VCaP (cell line): ENCODE results near the gene MYOG.
A peak's percentile ranks its signal among the peaks of the same experiment; 100 is the strongest.

Source experiments
- H3K27ac ChIP-seq: fragments of 450-650 bp; 2 replicates; pipeline ENCODE4 v1.5.1; 2017
- TF ChIP-seq, protein P1 (sequence below): fragments of 450-650 bp; conservative IDR thresholded peaks from 2 replicates; pipeline ENCODE4 v1.5.1; 2017; ENCODE audit warnings: mild to moderate bottlenecking, moderate library complexity

The MYOG gene

DNA sequence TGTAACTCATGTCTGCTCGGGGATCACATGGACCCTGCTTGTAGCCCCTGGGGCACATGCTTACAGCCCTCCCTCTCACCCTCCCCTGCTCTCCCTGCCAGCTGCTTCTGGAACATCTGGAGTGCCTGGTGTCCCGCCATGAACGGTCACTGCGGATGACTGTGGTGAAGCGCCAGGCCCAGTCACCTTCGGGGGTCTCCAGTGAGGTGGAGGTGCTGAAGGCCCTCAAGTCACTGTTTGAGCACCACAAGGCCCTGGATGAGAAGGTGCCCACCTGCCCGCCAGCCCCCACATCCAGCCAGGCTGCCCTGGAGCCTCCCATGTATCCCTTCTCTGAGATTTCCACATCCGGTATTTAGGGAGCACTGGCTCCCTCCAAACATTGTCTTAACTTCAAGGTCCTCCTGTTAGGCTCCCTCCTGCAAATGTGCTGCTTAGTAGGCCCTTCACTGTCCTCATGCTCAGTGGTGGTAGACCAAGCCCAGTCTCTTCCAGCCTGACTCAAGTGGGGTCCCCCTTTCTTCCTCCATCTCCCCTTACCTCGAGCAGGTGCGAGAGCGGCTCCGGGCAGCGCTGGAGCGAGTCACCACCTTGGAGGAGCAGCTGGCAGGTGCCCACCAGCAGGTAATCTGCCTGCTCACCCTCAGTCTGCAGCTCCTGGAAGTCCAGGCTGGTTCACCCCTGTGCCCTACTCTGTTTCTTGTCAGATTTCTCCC lies 41.8 kb downstream of the MYOG start:
- no peak overlapping the region for H3K27ac ChIP-seq
- TF ChIP-seq, protein P1, sequence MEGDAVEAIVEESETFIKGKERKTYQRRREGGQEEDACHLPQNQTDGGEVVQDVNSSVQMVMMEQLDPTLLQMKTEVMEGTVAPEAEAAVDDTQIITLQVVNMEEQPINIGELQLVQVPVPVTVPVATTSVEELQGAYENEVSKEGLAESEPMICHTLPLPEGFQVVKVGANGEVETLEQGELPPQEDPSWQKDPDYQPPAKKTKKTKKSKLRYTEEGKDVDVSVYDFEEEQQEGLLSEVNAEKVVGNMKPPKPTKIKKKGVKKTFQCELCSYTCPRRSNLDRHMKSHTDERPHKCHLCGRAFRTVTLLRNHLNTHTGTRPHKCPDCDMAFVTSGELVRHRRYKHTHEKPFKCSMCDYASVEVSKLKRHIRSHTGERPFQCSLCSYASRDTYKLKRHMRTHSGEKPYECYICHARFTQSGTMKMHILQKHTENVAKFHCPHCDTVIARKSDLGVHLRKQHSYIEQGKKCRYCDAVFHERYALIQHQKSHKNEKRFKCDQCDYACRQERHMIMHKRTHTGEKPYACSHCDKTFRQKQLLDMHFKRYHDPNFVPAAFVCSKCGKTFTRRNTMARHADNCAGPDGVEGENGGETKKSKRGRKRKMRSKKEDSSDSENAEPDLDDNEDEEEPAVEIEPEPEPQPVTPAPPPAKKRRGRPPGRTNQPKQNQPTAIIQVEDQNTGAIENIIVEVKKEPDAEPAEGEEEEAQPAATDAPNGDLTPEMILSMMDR, result no peak

DNA sequence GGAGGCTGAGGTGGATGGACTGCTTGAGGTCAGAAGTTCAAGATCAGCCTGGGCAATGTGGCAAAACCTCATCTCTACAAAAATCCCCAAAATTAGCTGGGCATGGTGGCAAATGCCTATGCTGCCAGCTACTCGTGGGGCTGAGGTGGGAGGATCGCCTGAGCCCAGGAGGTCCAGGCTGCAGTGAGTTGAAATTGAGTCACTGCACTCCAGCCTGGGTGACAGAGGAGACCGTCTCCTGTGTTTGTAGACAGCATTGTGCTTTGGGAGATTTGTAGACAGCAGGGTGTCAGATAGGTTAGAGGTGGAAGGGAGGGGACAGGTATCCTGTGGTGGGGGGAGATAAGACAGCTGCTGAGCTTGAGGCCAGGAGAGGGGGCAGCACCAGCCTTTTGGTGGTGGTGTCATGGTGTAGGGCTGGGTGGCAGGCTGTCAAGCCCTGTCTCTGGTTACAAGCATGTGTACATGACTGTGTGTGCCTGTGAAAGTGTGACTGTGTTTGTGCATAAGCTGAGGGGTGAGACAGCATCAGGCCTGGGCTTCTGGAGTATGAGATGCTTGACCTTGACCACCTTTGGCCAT lies 44.4 kb downstream of the MYOG start:
- H3K27ac ChIP-seq, result no peak overlapping the region
- TF ChIP-seq, protein P1, result no peak

DNA sequence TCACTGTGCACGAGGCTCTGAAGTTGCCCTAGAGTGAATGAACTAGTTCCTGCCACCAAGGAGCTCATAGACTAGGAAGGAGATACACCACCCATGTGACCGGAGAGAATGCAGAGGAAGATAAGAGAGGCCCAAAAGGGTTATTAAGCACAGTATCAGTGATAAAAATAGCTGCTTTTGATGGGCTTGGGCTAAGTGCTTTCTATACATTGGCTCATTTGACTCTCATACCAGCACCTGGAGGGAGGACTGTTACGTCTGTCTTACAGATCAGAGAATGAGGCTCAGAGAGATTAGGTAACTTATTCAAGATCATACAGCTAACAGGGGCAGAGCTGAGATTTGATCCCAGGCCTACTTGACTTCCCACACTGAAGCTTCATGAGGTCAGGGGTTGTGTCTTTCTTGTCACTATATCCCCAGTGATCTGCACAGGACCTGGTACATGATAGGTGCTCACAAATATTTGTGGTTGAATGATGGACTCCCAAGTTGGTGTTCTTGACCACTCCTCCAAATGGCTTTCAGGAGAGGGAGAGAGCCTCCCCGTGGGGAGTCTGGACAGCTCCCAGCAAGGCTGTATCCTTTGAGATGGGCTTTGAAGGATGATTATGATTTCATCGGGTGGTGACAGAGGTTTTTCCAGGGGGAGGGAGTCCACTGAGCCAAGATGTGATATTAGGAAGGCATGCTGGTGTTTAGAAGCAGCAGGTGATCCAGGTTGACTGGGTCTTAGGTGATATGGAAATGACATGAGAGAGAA lies 45.1 kb downstream of the MYOG start:
- TF ChIP-seq, protein P1, result no peak
- no peak overlapping the region for H3K27ac ChIP-seq

DNA sequence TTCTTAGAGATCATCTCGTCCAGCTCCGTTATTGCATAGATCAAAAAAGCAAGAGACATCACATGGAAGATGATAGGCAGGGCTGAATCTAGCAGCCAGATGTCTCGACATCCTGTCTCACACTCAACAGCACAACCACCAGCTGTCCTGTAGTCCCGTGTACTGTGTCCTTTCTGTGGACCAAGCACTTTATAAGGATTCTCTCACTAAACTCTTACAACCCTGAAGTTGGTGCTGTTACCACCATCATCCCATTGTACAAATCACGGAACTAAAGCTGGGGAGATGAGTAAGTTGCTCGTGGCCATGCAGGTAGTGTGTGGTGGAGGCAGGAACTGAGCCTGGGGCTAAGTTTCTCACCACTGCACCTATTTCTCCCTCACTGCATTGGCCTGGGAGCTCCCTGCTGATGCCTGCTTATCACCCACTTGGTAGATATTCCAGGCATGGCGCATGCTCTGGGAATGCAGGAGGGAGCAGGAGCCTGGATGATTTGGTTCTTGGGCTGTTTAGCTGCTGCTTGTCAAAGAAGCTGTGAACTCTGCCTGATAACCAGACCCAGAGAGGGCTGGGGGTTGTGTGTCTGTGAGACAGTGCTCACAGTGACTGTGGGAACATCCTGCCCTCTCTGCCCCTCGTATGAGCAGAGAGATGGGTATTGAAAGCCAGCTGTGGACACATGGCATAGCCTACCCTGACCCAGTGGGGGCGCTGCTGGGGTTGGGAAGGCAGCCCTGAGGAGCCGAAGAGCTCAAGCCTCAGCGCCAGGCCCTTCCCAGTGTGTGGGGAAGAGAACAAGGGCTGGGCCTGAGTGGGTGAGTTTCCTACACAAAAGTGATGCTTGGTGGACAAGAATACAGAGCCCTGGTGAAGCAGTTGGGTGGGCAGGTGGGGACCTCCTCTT lies 46.0 kb downstream of the MYOG start:
- TF ChIP-seq, protein P1, result peak; percentile 55
- H3K27ac ChIP-seq, result no peak overlapping the region

DNA sequence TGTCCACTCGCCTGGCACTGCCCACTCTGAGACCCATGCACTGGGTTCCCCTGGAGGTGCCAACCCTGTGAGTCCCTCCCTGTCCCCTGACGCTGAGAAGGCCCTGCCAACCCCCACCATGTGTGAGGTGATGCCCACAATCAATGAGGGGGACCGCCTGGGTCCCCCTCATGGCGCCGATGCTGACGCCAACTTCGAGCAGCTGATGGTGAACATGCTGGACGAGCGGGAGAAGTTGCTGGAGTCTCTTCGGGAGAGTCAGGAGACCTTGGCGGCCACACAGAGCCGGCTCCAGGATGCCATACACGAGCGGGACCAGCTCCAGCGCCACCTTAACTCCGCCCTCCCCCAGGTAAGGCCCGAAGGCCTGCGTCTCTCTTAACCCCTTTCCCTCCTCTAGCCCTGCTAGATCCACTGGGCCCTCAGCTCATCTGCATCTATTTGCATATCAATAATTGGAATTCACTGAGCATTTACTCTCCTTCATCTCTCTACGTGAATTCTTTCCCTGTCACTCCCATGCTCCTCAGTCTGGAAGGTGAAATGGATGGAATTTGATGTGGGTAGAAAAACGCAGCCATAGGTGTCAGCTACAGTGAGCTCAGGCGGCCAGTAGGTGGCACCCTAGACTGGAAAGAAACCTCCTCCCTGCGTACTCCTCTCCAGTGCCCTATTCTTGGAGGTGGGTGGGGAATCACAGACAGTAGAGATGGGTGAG lies 46.8 kb downstream of the MYOG start:
- TF ChIP-seq, protein P1, result peak; percentile 92
- no peak overlapping the region for H3K27ac ChIP-seq

DNA sequence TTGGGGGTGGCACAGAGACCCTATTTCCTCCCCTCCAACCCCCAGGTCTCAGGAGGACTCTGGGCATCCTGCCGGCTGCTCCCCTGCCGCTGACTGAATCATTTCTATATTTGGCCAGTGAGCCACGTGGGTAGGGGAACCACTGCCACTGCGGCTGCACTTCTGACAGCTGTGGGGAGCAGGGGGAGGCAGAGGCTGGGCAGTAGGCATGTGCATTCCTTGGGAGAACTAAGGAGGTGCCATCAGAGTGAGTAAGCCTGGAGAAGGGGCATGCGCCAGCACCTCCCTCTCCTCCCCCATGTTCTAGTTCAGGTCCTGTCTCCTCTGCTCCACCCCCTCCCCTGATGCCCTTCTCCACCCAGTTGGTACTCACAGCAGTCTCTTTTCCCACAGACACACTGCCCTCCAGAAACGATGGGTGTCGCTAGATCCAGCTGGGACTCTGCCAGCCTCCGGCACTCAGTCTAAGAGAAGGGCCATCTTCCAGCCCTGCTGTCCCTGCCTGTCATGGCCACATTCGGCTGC lies 47.5 kb downstream of the MYOG start:
- H3K27ac ChIP-seq, result no peak overlapping the region

More for the DNA sequence above, 47.5 kb downstream of the MYOG start:
- TF ChIP-seq, protein P1, result no peak
